ENCODE results near the gene CNDP2.

- TF ChIP-seq EZH2 (IDR thresholded peaks at IDR 0.05; ENCODE audit: insufficient read depth, poor library complexity, severe bottlenecking) (no peak), EZH2phosphoT487 (IDR thresholded peaks at IDR 0.05; ENCODE audit: insufficient read depth, low read depth) (no peak)
These were observed 37.5 kb downstream of the CNDP2 start for GRCh38 chr18:74533666-74534065.
